K562 (cell line): Measurements from ENCODE around the gene PHC3.

Experiments
- KAT7 ChIP-seq: sonication (generic); formaldehyde crosslinking; IDR thresholded peaks from 2 replicates; pipeline ENCODE4 v1.8.0; 2022; ENCODE audit warnings: missing genetic modification reagents, mild to moderate bottlenecking, borderline replicate concordance
- RBM15 ChIP-seq: fragments of 200-400 bp; formaldehyde crosslinking; IDR thresholded peaks from 2 replicates; pipeline ENCODE4 v1.6.1; 2018; ENCODE audit warnings: mild to moderate bottlenecking, low read length, moderate library complexity; ENCODE audit not compliant: insufficient read depth

GRCh38 chr3:170059447-170059846 lies 122.1 kb downstream of the PHC3 start:
- no peak for TF ChIP-seq KAT7 (CRISPR knock-in tag)
- TF ChIP-seq RBM15 = no peak
